ENCODE data around the gene BROX. TPM values are rescaled to one million over a fixed set of nuclear protein-coding genes. Genes with fewer than 3 reads are reported as not detected.

The BROX gene
- polyA plus RNA-seq, 1 donor (not counting 4 experiments of a cell fraction or from before 2014, with no cell fraction given): 9.6 TPM

- no peak for TF ChIP-seq EZH2 (IDR thresholded peaks at IDR 0.05; ENCODE audit: low read length)
- no peak for TF ChIP-seq CTCF (optimal IDR thresholded peaks at IDR 0.05 in 1 of 3, IDR thresholded peaks at IDR 0.05 in 1 of 3, conservative IDR thresholded peaks at IDR 0.05 in 1 of 3; ENCODE audit: extremely low read depth in 1 of 3, insufficient read depth in 2 of 3, low read length in 3 of 3)
- Histone ChIP-seq H4K20me1 (ENCODE audit: control insufficient read depth, extremely low read depth, insufficient read depth, low read length) (no peaks in the 10 kb centered on the region), H3K4me1 (ENCODE audit: control insufficient read depth, extremely low read depth, insufficient read depth, low read length) (no peaks in the 10 kb centered on the region), H3K9me1 (ENCODE audit: control insufficient read depth, extremely low read depth, insufficient read depth, low read length) (no peaks in the 10 kb centered on the region), H3K27me3 (ENCODE audit: control insufficient read depth, extremely low read depth, insufficient read depth, low read length) (no peaks in the 10 kb centered on the region), H3K4me2 (ENCODE audit: control insufficient read depth, extremely low read depth, insufficient read depth, low read depth, low read length) (no peak overlapping the region), H3K36me3 (ENCODE audit: control insufficient read depth in 2 of 2, extremely low read depth in 1 of 2, insufficient read depth in 2 of 2, low read length in 2 of 2) (peaks cover 2 to 10% of the 10 kb centered on the region in 2 experiments), H3K9me3 (ENCODE audit: control insufficient read depth, low read depth, low read length) (no peaks in the 10 kb centered on the region), H3K9ac (ENCODE audit: control insufficient read depth, extremely low read depth, insufficient read depth, low read length) (no peak overlapping the region), H3K79me2 (ENCODE audit: control insufficient read depth, insufficient read depth, low read length) (peaks cover 12% of the 10 kb centered on the region), H3K27ac (ENCODE audit: control insufficient read depth, insufficient read depth, low read length) (peak overlapping the region; percentile 4), H3K4me3 (ENCODE audit: control insufficient read depth in 2 of 3, extremely low read depth in 1 of 3, insufficient read depth in 2 of 3, low read depth in 1 of 3, low read length in 3 of 3) (no peak overlapping the region), H2AFZ (ENCODE audit: control insufficient read depth, low read length) (no peak overlapping the region)
- DNase-seq (ENCODE audit: low read depth, low spot score): no peak
- dilution Hi-C loops (cut with MboI; ENCODE audit: extremely low pct_ligation_motif_present, low sequenced_read_pairs): no loop called here
- no peak for FAIRE-seq
Measured at GRCh38 chr1:222697826-222698225, 14.5 kb upstream of the BROX start.

GRCh38 chr1:222702210-222702609, 10.2 kb upstream of the BROX start:
- H4K20me1 ChIP-seq (ENCODE audit: control insufficient read depth, extremely low read depth, insufficient read depth, low read length): no peaks in the 10 kb centered on the region
- DNase-seq (ENCODE audit: low read depth, low spot score) (no peak), FAIRE-seq (no peak)
- no peaks in the 10 kb centered on the region for H3K4me1 ChIP-seq (ENCODE audit: control insufficient read depth, extremely low read depth, insufficient read depth, low read length)
- no peak for TF ChIP-seq EZH2 (IDR thresholded peaks at IDR 0.05; ENCODE audit: low read length)
- TF ChIP-seq CTCF (optimal IDR thresholded peaks at IDR 0.05 in 1 of 3, IDR thresholded peaks at IDR 0.05 in 1 of 3, conservative IDR thresholded peaks at IDR 0.05 in 1 of 3; ENCODE audit: extremely low read depth in 1 of 3, insufficient read depth in 2 of 3, low read length in 3 of 3): no peak
- no peaks in the 10 kb centered on the region for H3K9me1 ChIP-seq (ENCODE audit: control insufficient read depth, extremely low read depth, insufficient read depth, low read length)
- dilution Hi-C loops (cut with MboI; ENCODE audit: extremely low pct_ligation_motif_present, low sequenced_read_pairs): no loop called here
- H3K27me3 ChIP-seq (ENCODE audit: control insufficient read depth, extremely low read depth, insufficient read depth, low read length): no peaks in the 10 kb centered on the region
- peaks cover 2 to 11% of the 10 kb centered on the region in 2 experiments for H3K36me3 ChIP-seq (ENCODE audit: control insufficient read depth in 2 of 2, extremely low read depth in 1 of 2, insufficient read depth in 2 of 2, low read length in 2 of 2)
- H3K27ac ChIP-seq (ENCODE audit: control insufficient read depth, insufficient read depth, low read length): no peak overlapping the region
- H3K9ac ChIP-seq (ENCODE audit: control insufficient read depth, extremely low read depth, insufficient read depth, low read length): no peak overlapping the region
- peaks cover 39% of the 10 kb centered on the region for H3K79me2 ChIP-seq (ENCODE audit: control insufficient read depth, insufficient read depth, low read length)
- H3K4me2 ChIP-seq (ENCODE audit: control insufficient read depth, extremely low read depth, insufficient read depth, low read depth, low read length): no peak overlapping the region
- no peak overlapping the region for H3K4me3 ChIP-seq (ENCODE audit: control insufficient read depth in 2 of 3, extremely low read depth in 1 of 3, insufficient read depth in 2 of 3, low read depth in 1 of 3, low read length in 3 of 3)
- no peaks in the 10 kb centered on the region for H3K9me3 ChIP-seq (ENCODE audit: control insufficient read depth, low read depth, low read length)
- H2AFZ ChIP-seq (ENCODE audit: control insufficient read depth, low read length): no peak overlapping the region

Measured in keratinocyte (primary cell).